EH (cell line): Measurements from ENCODE around the gene C1GALT1.
"Not testable (repeated sequence)": the region's sequence is repeated elsewhere in the genome, so short reads cannot be mapped to it uniquely, and the experiment has no call there.

ENCODE experiments used
- DNase-seq: peaks from one replicate; pipeline ENCODE4 v3.0.0-alpha.2; 2015; ENCODE audit warnings: low read depth

The C1GALT1 gene

GRCh38 chr7:7169296-7169695 lies 13.0 kb upstream of the C1GALT1 start:
- no peak for DNase-seq

DNA sequence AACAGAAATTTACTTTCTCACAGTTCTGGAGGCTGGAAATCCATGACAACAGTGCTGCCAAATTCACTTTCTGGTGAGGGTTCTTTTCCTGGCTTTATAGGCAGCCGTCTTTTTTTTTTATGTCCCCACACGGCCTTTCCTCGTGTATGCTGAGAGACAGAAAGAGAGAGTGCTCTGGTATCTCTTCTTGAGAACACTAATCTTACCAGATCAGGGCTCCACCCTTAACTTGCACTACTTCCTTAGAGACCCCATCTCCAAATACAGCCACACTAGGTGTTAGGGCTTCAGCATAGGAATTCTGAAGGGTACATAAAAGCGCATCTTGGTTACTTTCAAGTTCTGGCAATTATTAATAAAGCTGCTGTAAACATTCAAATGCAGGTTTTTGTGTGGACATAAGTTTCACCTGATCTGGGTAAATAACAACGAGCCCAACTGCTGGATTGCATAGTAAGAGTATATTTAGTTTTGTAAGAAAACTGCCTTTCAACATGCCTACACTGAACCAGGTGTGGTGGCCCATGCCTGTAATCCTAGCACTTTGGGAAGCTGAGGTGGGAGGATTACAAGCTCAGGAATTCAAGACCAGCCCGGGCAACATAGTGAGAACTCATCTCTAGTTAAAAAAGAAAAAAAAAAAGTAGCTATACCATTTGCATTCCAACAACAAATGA lies 8.2 kb upstream of the C1GALT1 start:
- DNase-seq: no peak

DNA sequence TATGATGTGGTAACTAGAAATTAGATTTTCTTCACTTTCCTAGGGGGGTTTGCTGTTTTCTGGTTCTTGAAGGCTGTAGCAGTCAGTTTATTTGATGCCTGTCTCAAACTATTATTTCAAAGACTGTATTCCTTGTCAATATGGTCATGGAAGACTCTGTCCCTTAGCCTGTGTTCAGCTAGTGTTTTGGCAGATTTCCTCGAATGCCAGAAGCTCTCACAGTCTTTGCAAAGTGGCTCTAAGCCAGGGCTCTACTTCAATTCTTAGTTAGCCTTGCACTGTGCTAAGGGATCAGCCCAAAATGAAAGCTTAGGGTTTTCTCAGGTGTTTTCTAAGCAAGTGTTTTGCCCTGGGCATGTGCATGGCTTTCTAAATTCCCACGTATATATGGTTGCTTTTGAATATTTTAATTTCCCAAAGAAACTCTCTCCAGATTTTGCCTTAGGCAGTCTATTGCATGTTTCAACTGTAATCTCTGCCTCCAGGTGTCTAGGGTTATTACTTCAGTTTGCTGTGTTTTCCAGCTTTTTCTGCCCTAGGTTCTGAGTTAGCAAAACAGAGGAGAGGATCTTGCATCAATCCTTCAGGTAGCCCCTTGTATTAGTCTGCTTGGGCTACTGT lies 7.2 kb upstream of the C1GALT1 start:
- DNase-seq: peak; percentile 20

GRCh38 chr7:7176406-7177043 lies 5.8 kb upstream of the C1GALT1 start:
- DNase-seq: peak; percentile 86

DNA sequence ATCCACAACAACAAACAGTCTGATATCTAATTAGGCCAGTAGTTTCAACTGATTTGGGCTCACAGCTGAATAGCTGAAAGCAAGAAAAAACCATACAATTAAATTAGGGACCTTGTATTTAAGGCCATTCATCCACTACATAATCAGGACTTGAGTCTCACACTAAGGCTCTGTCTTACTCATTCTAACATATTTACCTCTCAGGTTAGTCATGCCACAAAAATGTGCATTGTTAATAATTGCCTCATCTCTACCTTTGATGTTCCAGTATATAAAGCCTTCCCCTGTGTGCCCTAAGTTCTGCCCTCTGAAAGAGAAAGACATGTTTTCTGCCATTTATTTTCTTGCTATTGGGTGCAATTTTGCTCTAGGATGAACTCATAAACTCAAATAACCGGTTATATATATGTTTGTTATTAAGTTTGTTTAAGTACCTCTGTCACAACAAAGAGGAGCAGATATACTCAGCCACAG lies 5.3 kb upstream of the C1GALT1 start:
- peak; percentile 75 for DNase-seq

DNA sequence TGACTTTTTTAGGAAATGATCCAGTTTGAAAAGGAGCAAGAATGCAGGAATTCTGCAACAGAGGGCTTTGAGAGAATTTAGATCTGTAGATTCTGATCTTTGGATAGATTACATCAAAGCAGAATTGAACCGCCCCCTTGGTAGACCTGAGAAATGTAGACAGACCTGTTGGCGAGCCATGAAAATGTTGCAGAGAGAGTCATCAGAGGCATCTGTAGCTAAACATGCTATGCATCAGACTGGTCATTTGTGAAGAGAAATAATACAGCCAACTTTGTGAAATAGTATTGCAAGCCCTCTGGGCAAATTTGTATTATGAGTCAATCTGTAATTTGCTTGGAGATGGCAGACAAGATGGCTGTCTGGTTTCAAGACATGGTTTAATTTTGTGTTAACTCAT lies 4.3 kb upstream of the C1GALT1 start:
- peak; percentile 36 for DNase-seq

DNA sequence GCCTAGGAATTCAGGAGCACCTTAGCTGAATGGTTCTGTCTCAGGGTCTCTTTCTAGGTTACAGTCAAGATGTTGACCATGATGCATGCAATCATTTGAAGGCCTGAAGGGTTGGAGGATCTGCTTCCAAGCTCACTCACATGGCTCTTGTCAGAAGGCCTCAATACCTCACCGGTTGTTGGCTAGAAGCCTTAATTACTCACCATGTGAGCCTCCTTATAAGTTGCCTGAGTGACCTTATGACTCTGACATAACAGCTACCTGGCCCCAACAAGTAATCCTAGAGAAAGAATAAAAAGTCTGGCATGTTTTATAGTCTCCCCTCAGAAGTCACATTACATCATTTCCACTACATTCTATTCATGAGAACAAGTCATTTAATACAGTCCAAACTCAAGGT lies 3.4 kb upstream of the C1GALT1 start:
- no peak for DNase-seq

DNA sequence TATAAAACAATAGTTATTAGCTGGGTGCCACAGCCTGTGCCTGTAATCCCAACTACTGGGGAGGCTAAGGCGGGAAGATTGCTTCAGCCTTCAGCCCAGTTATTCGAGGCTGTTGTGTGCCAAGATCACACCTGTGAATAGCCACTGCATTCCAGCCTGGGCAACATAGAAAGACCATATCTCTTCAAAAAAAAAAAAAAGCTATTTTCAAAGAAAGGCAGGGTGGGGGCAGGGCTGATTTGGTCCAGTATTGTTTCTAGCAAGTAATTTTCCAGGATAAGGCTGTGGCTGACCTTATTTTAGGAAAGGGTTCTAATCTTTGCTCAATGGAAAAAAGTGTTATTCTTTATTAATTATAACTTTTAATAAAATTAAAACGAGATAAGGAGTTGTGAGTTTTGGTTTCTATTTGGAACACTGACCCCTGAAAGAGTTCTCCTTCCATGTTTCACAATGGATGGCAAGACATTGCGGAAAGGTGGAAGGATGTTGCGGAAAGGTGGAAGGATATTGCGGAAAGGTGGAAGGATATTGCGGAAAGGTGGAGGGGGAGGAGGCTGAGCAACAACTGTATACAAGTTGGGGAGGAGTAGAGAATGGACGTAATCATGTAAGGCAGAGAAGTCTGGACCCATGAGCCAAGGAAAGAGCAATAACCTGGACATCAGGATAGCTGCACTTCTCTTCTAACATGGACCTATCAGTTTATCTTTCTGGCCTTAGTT lies 1.5 kb upstream of the C1GALT1 start:
- no peak for DNase-seq

DNA sequence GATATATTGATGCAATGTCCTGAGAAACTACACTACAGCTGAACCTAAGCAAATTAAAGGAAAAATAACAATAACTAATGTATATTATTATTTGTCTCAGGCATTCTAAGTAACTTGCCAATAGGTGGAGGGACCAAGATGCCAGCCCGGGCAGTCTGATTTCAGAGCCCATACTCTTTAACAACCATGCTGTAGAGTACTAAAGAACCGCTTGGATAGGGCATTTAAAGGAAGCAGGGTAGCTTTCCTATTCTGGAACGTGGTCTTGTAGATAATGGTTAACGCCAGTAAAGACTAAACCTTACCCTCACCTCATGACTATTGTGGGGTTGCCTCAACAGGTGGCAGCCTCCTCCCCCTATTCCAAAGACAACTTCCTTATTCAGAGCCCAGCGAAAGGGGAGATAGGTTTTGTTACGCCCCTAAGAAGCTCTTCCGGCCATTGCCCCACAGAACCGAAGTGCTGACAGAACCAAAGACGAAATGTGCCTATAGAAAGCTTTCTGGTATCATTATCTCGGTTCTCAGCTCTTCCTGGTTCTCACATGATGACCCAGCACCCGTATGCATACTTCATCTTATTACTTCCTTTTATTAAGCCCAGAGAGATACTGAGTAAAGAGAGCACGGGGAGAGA lies 707 bp upstream of the C1GALT1 start:
- DNase-seq: no peak

GRCh38 chr7:7183061-7183837 lies 905 bp downstream of the C1GALT1 start:
- peak; percentile 33 for DNase-seq

DNA sequence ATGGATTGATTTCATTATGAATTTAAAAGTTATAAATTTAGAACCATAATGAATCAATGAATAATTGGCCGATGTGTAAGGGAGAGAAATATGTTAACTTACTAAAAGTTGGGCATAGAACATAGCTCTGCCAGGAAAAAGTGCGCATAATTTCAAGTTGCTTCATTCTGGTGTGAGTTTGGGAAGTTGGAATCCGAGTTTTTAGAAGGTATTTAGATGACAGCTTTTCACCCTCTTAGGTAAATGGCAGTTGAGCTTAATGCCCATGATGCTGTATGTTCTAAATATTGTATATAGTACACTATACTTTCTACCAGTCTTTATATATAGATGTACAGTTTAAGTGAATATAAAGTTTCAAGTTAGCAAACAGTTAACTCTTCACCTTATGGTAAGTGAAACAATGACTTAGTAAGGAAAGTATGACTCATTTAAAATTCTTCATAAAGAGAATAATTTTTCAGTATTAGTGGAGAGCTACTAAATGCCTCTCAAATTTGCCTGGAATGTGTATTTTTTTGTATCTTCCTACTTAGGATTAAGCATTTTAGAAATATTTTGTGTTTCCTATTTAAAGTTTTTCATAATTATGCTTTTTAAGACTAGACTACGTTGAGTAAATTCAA lies 1.6 kb downstream of the C1GALT1 start:
- DNase-seq: peak; percentile 11

GRCh38 chr7:7185371-7185989 lies 3.1 kb downstream of the C1GALT1 start:
- no peak for DNase-seq

GRCh38 chr7:7188091-7188490 lies 5.7 kb downstream of the C1GALT1 start:
- DNase-seq: no peak

DNA sequence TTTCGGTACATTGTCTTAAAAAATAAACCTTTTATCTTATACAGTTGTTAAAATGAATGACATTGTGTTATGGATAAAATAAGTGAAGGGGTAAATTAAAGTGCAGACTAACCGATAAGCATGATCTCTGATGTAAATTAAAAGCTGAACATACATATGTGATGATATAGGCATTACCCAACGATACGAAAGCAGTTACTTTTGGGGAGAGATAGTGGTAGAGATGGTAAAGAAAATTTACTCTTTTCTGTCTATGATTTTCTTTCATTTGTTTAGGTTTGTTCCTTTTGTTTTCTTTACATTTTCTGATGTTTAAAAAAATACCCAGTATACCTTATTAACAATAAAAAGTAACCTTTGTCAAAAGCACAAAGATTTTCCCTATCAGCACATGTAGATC lies 6.4 kb downstream of the C1GALT1 start:
- no peak for DNase-seq

- DNase-seq: peak; percentile 31
Measured at GRCh38 chr7:7190142-7190541, 7.8 kb downstream of the C1GALT1 start.

DNA sequence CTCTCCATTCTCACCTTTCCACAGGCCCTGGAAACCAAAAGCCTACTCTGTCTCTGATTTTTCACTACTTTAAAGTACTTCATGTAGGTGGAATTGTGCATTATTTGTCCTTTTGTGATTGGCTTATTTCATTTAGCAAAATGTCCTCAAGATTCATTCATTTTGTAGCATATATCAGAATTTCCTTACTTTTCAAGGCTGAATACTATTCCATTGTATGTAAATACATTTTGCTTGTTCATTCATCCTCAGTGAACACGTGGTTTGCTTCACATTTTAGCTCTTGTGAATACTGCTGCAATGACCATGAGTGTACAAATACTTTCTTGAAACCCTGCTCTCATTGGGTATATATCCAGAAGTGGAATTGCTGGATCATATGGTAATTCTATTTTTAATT lies 8.8 kb downstream of the C1GALT1 start:
- DNase-seq: no peak

- not testable (repeated sequence) for DNase-seq
Measured at GRCh38 chr7:7192798-7193788, 10.7 kb downstream of the C1GALT1 start.

- DNase-seq: not testable (repeated sequence)
Measured at GRCh38 chr7:7199592-7199991, 17.2 kb downstream of the C1GALT1 start.

- not testable (repeated sequence) for DNase-seq
Measured at GRCh38 chr7:7200255-7200654, 17.9 kb downstream of the C1GALT1 start.
